Measurements from ENCODE around the gene TSPAN5. TPM values are rescaled to one million over a fixed set of nuclear protein-coding genes. Genes with fewer than 3 reads are reported as not detected.

Gene TSPAN5
- total RNA-seq, 1 experiment from 2014 or later = 4.3 TPM

GRCh38 chr4:98502624-98503023 is 155.8 kb downstream of the TSPAN5 start:
- H3K4me3 ChIP-seq (ENCODE audit: insufficient read depth, low read depth, low read length) = no peak overlapping the region
- H3K36me3 ChIP-seq (replicated peaks; ENCODE audit: control insufficient read depth, insufficient read depth, low read length) = no peaks in the 10 kb centered on the region
- H3K27me3 ChIP-seq (ENCODE audit: control insufficient read depth, insufficient read depth, low read length) = no peaks in the 10 kb centered on the region
- no peak for DNase-seq

DNA sequence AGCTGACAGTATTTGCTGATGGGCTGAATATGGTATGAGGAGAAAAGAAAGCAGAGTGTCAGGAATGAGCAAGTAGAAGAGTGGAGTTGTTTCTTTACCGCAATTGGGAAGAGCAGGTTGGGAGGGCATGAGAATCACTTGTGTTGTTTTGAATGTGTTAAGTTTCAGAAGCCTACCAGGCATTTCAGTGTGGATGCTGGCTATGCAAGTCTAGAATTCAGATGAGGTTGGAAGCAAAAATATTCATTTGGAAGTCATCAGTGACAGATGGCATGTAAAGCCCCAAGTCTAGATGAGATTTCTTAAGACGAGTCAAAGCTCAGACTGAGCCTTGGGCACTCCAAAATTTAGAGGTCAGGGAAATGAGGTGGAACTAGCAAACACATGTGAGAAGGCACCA is 156.4 kb downstream of the TSPAN5 start:
- no peaks in the 10 kb centered on the region for H3K27me3 ChIP-seq (ENCODE audit: control insufficient read depth, insufficient read depth, low read length)
- no peak overlapping the region for H3K4me3 ChIP-seq (ENCODE audit: insufficient read depth, low read depth, low read length)
- DNase-seq = no peak
- H3K36me3 ChIP-seq (replicated peaks; ENCODE audit: control insufficient read depth, insufficient read depth, low read length) = no peaks in the 10 kb centered on the region

DNA sequence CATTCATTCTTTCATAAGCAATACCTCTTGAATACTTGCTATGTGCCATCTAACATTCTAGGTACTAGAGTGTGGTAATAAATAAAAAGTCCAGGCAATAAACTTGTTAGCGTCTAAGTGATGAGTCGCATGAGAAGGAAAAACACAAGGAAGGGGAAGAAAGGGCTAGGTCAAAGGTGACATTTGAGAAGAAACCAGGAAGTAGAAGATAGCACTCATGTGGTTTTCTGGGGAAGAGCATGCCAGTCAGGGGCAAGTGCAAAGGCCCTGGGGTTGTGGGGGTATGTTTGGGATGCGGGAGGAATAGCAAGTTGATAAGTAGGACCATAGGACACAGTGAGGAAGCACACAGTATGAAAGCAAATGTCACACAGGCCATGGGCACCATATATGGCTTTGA is 157.0 kb downstream of the TSPAN5 start:
- H3K36me3 ChIP-seq (replicated peaks; ENCODE audit: control insufficient read depth, insufficient read depth, low read length) = no peaks in the 10 kb centered on the region
- DNase-seq = no peak
- H3K27me3 ChIP-seq (ENCODE audit: control insufficient read depth, insufficient read depth, low read length) = no peaks in the 10 kb centered on the region
- H3K4me3 ChIP-seq (ENCODE audit: insufficient read depth, low read depth, low read length) = no peak overlapping the region

DNA sequence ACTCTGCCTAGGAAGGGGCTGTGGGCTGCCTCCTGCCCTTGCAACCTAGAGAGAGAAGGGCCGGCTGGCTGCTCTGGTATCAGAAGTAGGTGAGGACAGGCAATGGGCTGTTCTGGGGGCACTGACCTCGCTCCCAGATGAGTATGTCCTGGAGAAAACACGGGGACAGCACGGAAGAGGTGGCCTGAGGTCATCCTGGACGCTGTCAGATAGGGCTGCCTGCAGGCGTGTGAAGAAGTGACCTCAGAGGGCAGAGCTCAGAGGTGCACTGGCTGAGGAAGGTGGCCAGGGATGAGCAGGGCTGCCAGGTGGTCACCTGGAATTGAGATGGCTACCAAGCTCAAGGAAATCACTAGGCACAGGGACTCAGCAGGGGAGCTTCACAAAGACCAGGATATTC is 159.6 kb downstream of the TSPAN5 start:
- no peaks in the 10 kb centered on the region for H3K27me3 ChIP-seq (ENCODE audit: control insufficient read depth, insufficient read depth, low read length)
- no peak overlapping the region for H3K4me3 ChIP-seq (ENCODE audit: insufficient read depth, low read depth, low read length)
- no peaks in the 10 kb centered on the region for H3K36me3 ChIP-seq (replicated peaks; ENCODE audit: control insufficient read depth, insufficient read depth, low read length)
- no peak for DNase-seq

- DNase-seq = no peak
- no peaks in the 10 kb centered on the region for H3K36me3 ChIP-seq (replicated peaks; ENCODE audit: control insufficient read depth, insufficient read depth, low read length)
- no peak overlapping the region for H3K4me3 ChIP-seq (ENCODE audit: insufficient read depth, low read depth, low read length)
- H3K27me3 ChIP-seq (ENCODE audit: control insufficient read depth, insufficient read depth, low read length) = no peaks in the 10 kb centered on the region
These were observed 162.1 kb downstream of the TSPAN5 start for GRCh38 chr4:98496152-98496845.

DNA sequence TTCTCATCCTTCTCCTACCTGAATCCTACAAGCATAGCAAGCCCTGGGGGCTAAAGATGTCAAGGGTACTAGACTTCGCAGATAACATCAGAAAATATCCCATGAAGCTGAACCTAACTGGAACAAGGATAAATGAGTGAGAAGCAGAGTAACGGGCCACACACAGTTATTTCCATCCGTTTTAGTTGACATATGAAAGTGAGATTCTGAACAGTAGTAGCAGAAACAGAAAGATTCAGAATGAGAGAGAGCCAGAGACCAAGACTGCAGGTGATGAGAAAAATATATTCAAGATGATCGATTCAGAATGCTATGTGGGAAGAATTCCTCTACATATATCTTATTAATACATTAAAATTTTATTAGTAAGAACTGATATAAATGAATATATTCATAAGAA is 165.1 kb downstream of the TSPAN5 start:
- DNase-seq = no peak
- Histone ChIP-seq H3K4me3 (ENCODE audit: insufficient read depth, low read depth, low read length) (no peak overlapping the region), H3K27me3 (ENCODE audit: control insufficient read depth, insufficient read depth, low read length) (no peaks in the 10 kb centered on the region), H3K36me3 (replicated peaks; ENCODE audit: control insufficient read depth, insufficient read depth, low read length) (no peaks in the 10 kb centered on the region)

- no peak overlapping the region for H3K4me3 ChIP-seq (ENCODE audit: insufficient read depth, low read depth, low read length)
- H3K36me3 ChIP-seq (replicated peaks; ENCODE audit: control insufficient read depth, insufficient read depth, low read length) = no peaks in the 10 kb centered on the region
- H3K27me3 ChIP-seq (ENCODE audit: control insufficient read depth, insufficient read depth, low read length) = no peaks in the 10 kb centered on the region
- no peak for DNase-seq
These were observed 166.4 kb downstream of the TSPAN5 start for GRCh38 chr4:98491899-98492559.

DNA sequence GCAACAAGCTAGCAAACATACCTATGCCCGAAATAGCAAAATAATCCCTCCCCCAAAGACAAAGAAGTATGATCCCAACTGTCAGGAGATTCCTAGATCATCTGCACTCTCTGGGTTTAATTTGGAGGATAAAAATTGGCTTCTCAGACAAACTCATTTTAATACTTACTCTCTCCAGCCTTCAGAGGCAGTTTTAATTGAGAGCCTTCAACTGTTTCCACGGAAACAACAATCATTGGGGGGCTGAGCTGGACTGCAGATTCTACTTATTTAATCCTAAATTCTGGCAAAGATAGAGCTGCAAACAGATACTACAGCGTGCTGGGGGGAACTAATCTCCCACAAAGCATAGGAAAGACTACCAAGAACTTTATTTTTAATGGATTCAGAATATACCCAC is 168.2 kb downstream of the TSPAN5 start:
- DNase-seq = no peak
- H3K36me3 ChIP-seq (replicated peaks; ENCODE audit: control insufficient read depth, insufficient read depth, low read length) = no peaks in the 10 kb centered on the region
- no peak overlapping the region for H3K4me3 ChIP-seq (ENCODE audit: insufficient read depth, low read depth, low read length)
- no peaks in the 10 kb centered on the region for H3K27me3 ChIP-seq (ENCODE audit: control insufficient read depth, insufficient read depth, low read length)

- H3K27me3 ChIP-seq (ENCODE audit: control insufficient read depth, insufficient read depth, low read length) = no peaks in the 10 kb centered on the region
These were observed 172.5 kb downstream of the TSPAN5 start for GRCh38 chr4:98485816-98486345.

DNA sequence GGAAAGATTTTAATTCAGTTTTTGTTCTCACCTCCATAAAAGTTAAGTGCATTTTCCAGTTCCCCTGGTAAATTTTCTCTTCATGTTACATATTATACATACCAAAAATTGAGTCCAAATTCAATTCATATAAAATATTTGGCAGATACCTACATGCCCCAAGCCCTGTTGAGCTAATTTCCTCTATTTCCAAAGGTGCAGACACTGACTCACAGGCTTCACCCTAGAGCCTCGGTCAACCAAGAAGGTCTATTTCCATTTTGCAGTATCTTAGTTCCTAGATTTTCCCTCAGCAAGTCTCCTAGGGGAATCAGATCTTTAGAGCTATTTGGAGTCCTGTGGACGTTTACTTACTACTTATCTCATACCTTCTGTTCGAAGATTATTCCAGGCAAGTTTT is 174.4 kb downstream of the TSPAN5 start:
- Histone ChIP-seq H3K36me3 (replicated peaks; ENCODE audit: control insufficient read depth, insufficient read depth, low read length) (no peaks in the 10 kb centered on the region), H3K27me3 (ENCODE audit: control insufficient read depth, insufficient read depth, low read length) (no peaks in the 10 kb centered on the region), H3K4me3 (ENCODE audit: insufficient read depth, low read depth, low read length) (no peak overlapping the region)
- no peak for DNase-seq

More at GRCh38 chr4:98485816-98486345, 172.5 kb downstream of the TSPAN5 start:
- Histone ChIP-seq H3K4me3 (ENCODE audit: insufficient read depth, low read depth, low read length) (no peak overlapping the region), H3K36me3 (replicated peaks; ENCODE audit: control insufficient read depth, insufficient read depth, low read length) (no peaks in the 10 kb centered on the region)
- no peak for DNase-seq

- no peaks in the 10 kb centered on the region for H3K36me3 ChIP-seq (replicated peaks; ENCODE audit: control insufficient read depth, insufficient read depth, low read length)
- no peak overlapping the region for H3K4me3 ChIP-seq (ENCODE audit: insufficient read depth, low read depth, low read length)
These were observed 175.3 kb downstream of the TSPAN5 start for GRCh38 chr4:98482847-98483806.

GRCh38 chr4:98482503-98482846 is 175.9 kb downstream of the TSPAN5 start:
- H3K27me3 ChIP-seq (ENCODE audit: control insufficient read depth, insufficient read depth, low read length) = no peaks in the 10 kb centered on the region
- no peak for DNase-seq
- H3K4me3 ChIP-seq (ENCODE audit: insufficient read depth, low read depth, low read length) = no peak overlapping the region
- no peaks in the 10 kb centered on the region for H3K36me3 ChIP-seq (replicated peaks; ENCODE audit: control insufficient read depth, insufficient read depth, low read length)

More at GRCh38 chr4:98482847-98483806, 175.3 kb downstream of the TSPAN5 start:
- no peaks in the 10 kb centered on the region for H3K27me3 ChIP-seq (ENCODE audit: control insufficient read depth, insufficient read depth, low read length)
- no peak for DNase-seq

DNA sequence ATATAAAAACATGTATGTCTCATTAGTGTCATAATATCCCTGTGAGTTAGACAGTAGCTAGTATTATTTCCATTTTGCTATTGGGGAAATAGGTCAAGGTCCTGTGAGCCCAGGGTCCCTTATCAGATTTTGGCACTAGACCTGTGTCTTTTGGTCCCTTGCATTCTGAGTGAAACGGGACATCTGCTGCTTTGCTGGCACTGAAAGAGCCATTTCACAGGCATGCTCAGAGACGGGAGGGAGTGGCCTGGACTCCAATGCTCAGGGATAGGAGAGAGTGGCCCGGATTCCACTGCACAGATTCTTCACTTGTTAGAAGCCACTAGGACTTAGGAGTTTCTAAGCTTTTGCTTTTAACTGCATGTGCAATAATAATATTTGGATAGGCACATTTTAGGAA is 177.2 kb downstream of the TSPAN5 start:
- DNase-seq = no peak
- Histone ChIP-seq H3K4me3 (ENCODE audit: insufficient read depth, low read depth, low read length) (no peak overlapping the region), H3K36me3 (replicated peaks; ENCODE audit: control insufficient read depth, insufficient read depth, low read length) (no peaks in the 10 kb centered on the region), H3K27me3 (ENCODE audit: control insufficient read depth, insufficient read depth, low read length) (no peaks in the 10 kb centered on the region)

GRCh38 chr4:98480535-98480934 is 177.9 kb downstream of the TSPAN5 start:
- H3K4me3 ChIP-seq (ENCODE audit: insufficient read depth, low read depth, low read length) = no peak overlapping the region
- DNase-seq = no peak
- no peaks in the 10 kb centered on the region for H3K27me3 ChIP-seq (ENCODE audit: control insufficient read depth, insufficient read depth, low read length)
- H3K36me3 ChIP-seq (replicated peaks; ENCODE audit: control insufficient read depth, insufficient read depth, low read length) = no peaks in the 10 kb centered on the region
